ENCODE data around the gene HSPA12B. TPM values are rescaled to one million over a fixed set of nuclear protein-coding genes. Genes with fewer than 3 reads are reported as not detected.

Gene HSPA12B
- total and polyA plus RNA-seq, 2 of the 13 experiments (the other 11 are each of a cell fraction or from before 2014, with no cell fraction given) = 0.01 TPM; not detected in 1

DNA sequence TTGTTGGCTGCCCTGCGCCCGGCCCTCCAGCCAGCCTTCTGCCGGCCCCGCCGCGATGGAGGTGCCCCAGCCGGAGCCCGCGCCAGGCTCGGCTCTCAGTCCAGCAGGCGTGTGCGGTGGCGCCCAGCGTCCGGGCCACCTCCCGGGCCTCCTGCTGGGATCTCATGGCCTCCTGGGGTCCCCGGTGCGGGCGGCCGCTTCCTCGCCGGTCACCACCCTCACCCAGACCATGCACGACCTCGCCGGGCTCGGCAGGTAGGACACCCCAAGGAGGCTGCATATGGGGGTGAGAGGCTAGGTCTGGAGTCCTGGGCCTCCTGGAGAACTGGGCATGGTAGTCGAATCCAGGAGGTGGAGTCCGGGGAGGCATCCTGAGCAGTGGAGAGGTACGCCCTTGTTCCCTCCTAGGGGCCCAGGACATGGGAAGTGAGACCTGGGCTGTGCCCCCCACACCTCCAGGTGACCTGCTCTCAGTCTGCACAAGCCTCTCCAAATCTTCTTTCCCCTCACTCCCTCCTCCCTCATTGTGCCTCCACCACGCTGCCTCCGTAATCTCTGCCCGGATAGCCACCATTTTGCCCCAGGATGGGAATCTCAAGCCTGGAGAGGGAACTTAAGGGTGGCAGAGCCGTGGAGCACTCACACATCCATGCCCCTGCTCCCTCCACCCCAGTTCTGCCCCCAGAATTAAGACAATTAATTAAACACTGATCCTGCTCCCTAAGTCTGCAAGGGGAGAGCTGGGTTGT lies 64.2 kb downstream of the HSPA12B start (continued):
- TF ChIP-seq SMARCC2 (IDR thresholded peaks at IDR 0.05) (no peak), GMEB2 (CRISPR knock-in tag; IDR thresholded peaks at IDR 0.05; ENCODE audit: low read depth) (no peak), DMTF1 (CRISPR knock-in tag; IDR thresholded peaks at IDR 0.05) (no peak), REST (IDR thresholded peaks at IDR 0.05; ENCODE audit: borderline replicate concordance in 1 of 2, low read depth in 1 of 2, low read length in 2 of 2) (no peak), ZNF546 (CRISPR knock-in tag; conservative IDR thresholded peaks at IDR 0.05) (no peak), JDP2 (CRISPR knock-in tag; IDR thresholded peaks at IDR 0.05; ENCODE audit: borderline replicate concordance) (no peak), SRF (IDR thresholded peaks at IDR 0.05; ENCODE audit: low read depth, low read length) (no peak), HDAC2 (CRISPR knock-in tag; IDR thresholded peaks at IDR 0.05) (no peak; the same call in 1 of the 2 replicates), ZNF713 (CRISPR knock-in tag; IDR thresholded peaks at IDR 0.05) (no peak), HOXA7 (CRISPR knock-in tag; IDR thresholded peaks at IDR 0.05) (no peak), ETV5 (CRISPR knock-in tag; IDR thresholded peaks at IDR 0.05; ENCODE audit: borderline replicate concordance) (0 out of 2 replicates have a peak, but pooled peaks have one; percentile 16), ELF4 (CRISPR knock-in tag; IDR thresholded peaks at IDR 0.05; ENCODE audit: borderline replicate concordance) (no peak), ZNF639 (CRISPR knock-in tag; conservative IDR thresholded peaks at IDR 0.05) (no peak), ZNF747 (CRISPR knock-in tag; IDR thresholded peaks at IDR 0.05; ENCODE audit: borderline replicate concordance) (no peak)
- TF ChIP-seq, protein P1, sequence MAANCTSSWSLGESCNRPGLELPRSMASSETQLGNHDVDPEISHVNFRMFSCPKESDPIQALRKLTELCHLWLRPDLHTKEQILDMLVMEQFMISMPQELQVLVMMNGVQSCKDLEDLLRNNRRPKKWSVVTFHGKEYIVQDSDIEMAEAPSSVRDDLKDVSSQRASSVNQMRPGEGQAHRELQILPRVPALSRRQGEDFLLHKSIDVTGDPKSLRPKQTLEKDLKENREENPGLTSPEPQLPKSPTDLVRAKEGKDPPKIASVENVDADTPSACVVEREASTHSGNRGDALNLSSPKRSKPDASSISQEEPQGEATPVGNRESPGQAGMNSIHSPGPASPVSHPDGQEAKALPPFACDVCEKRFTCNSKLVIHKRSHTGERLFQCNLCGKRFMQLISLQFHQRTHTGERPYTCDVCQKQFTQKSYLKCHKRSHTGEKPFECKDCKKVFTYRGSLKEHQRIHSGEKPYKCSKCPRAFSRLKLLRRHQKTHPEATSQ (CRISPR knock-in tag; IDR thresholded peaks at IDR 0.05; ENCODE audit: borderline replicate concordance) = no peak
- TF ChIP-seq, protein P2, sequence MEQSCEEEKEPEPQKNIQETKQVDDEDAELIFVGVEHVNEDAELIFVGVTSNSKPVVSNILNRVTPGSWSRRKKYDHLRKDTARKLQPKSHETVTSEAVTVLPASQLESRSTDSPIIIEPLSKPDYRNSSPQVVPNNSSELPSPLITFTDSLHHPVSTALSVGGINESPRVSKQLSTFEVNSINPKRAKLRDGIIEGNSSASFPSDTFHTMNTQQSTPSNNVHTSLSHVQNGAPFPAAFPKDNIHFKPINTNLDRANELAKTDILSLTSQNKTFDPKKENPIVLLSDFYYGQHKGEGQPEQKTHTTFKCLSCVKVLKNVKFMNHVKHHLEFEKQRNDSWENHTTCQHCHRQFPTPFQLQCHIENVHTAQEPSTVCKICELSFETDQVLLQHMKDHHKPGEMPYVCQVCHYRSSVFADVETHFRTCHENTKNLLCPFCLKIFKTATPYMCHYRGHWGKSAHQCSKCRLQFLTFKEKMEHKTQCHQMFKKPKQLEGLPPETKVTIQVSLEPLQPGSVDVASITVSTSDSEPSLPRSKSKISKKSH (CRISPR knock-in tag; IDR thresholded peaks at IDR 0.05; ENCODE audit: borderline replicate concordance) = no peak

Measured in HepG2 (cell line).